Central memory CD4-positive, alpha-beta T cell (primary cell): ENCODE data around the gene IL3RA.
"Not testable (repeated sequence)": the region's sequence is repeated elsewhere in the genome, so short reads cannot be mapped to it uniquely, and the experiment has no call there.

Source experiments
- DNase-seq: peaks from one replicate; pipeline ENCODE4 v3.0.0; 2022

The IL3RA gene

GRCh38 chrX:1332433-1332832 is 4.2 kb upstream of the IL3RA start:
- not testable (repeated sequence) for DNase-seq

GRCh38 chrX:1334854-1335253 is 1.7 kb upstream of the IL3RA start:
- DNase-seq, result no peak

GRCh38 chrX:1336948-1337779 is 579 bp downstream of the IL3RA start:
- DNase-seq, result no peak

GRCh38 chrX:1341545-1342184 is 5.1 kb downstream of the IL3RA start:
- no peak for DNase-seq

GRCh38 chrX:1349606-1350005 is 13.0 kb downstream of the IL3RA start:
- not testable (repeated sequence) for DNase-seq

GRCh38 chrX:1351981-1352714 is 15.6 kb downstream of the IL3RA start:
- no peak for DNase-seq

GRCh38 chrX:1354036-1355019 is 17.7 kb downstream of the IL3RA start:
- DNase-seq, result no peak

- no peak for DNase-seq
These were observed 18.8 kb downstream of the IL3RA start for GRCh38 chrX:1355131-1356046.

GRCh38 chrX:1357993-1358392 is 21.4 kb downstream of the IL3RA start:
- no peak for DNase-seq

GRCh38 chrX:1358793-1359476 is 22.4 kb downstream of the IL3RA start:
- no peak for DNase-seq

- DNase-seq, result no peak
These were observed 22.9 kb downstream of the IL3RA start for GRCh38 chrX:1359477-1359873.

GRCh38 chrX:1360171-1360570 is 23.6 kb downstream of the IL3RA start:
- no peak for DNase-seq

GRCh38 chrX:1361275-1361674 is 24.7 kb downstream of the IL3RA start:
- DNase-seq, result no peak

- no peak for DNase-seq
These were observed 25.3 kb downstream of the IL3RA start for GRCh38 chrX:1361910-1362309.

GRCh38 chrX:1366363-1366762 is 29.8 kb downstream of the IL3RA start:
- DNase-seq, result not testable (repeated sequence)

- no peak for DNase-seq
These were observed 31.8 kb downstream of the IL3RA start for GRCh38 chrX:1368385-1368698.

- no peak for DNase-seq
These were observed 41.7 kb downstream of the IL3RA start for GRCh38 chrX:1378306-1378759.

GRCh38 chrX:1380672-1381233 is 44.2 kb downstream of the IL3RA start:
- no peak for DNase-seq

- DNase-seq, result no peak
These were observed 48.2 kb downstream of the IL3RA start for GRCh38 chrX:1384658-1385252.
